ENCODE results near the gene NDUFAF5. TPM values are rescaled to one million over a fixed set of nuclear protein-coding genes. Genes with fewer than 3 reads are reported as not detected.

The NDUFAF5 gene
- total RNA-seq, 1 donor from 2014 or later = 14.1 TPM

DNA sequence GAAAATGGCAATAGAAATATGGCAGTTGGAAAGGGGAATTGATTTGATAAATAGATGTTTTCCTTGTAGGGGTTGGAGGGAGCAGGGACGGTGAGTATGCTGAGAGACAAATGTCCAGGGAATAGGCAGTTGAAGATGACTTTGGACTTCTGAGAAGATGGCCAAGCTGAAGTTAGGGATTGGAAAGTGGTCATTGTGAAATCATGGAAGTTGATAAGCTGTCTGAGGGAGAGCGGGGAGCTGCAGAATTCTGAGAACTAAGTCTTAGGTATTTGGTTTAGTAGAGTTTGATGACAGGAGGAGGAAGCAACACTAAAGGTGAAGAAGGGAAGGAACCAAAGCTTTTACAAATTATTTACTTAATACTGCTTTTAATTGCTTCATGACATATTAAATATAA, 15.1 kb downstream of the NDUFAF5 start:
- TF ChIP-seq, protein P1, sequence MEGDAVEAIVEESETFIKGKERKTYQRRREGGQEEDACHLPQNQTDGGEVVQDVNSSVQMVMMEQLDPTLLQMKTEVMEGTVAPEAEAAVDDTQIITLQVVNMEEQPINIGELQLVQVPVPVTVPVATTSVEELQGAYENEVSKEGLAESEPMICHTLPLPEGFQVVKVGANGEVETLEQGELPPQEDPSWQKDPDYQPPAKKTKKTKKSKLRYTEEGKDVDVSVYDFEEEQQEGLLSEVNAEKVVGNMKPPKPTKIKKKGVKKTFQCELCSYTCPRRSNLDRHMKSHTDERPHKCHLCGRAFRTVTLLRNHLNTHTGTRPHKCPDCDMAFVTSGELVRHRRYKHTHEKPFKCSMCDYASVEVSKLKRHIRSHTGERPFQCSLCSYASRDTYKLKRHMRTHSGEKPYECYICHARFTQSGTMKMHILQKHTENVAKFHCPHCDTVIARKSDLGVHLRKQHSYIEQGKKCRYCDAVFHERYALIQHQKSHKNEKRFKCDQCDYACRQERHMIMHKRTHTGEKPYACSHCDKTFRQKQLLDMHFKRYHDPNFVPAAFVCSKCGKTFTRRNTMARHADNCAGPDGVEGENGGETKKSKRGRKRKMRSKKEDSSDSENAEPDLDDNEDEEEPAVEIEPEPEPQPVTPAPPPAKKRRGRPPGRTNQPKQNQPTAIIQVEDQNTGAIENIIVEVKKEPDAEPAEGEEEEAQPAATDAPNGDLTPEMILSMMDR (IDR thresholded peaks at IDR 0.05) = no peak
- Histone ChIP-seq H3K9me3 (no peaks in the 10 kb centered on the region), H3K4me3 (no peak overlapping the region), H3K27ac (no peak overlapping the region), H3K36me3 (peaks cover 80% of the 10 kb centered on the region), H3K4me1 (no peaks in the 10 kb centered on the region), H3K27me3 (ENCODE audit: low read depth) (no peaks in the 10 kb centered on the region)
- intact Hi-C loops (cut with DNase I) = no loop called here
- ATAC-seq (no peak), DNase-seq (no peak)

DNA sequence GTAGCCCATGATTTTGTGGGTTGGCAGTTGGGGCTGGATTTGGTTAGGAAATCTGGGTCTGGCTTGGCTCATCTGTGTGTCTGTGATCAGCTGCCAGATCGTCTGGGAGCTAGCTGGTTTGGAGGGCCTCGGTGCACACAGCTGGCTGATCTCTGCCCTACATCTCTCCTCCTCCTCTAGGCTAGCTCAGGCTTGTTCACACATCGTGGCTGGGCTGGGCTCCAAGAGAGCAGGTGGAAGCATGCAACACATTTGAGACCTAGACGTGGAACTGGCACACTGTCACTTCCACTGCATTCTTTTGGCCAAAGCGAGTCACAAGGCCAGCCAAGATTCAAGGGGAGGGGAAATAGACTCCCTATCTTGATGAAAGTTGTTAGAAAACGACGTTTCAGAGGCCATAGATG, 15.9 kb downstream of the NDUFAF5 start:
- Histone ChIP-seq H3K36me3 (peaks cover 74% of the 10 kb centered on the region), H3K27ac (no peak overlapping the region)
- ATAC-seq = peak; percentile 91

DNA sequence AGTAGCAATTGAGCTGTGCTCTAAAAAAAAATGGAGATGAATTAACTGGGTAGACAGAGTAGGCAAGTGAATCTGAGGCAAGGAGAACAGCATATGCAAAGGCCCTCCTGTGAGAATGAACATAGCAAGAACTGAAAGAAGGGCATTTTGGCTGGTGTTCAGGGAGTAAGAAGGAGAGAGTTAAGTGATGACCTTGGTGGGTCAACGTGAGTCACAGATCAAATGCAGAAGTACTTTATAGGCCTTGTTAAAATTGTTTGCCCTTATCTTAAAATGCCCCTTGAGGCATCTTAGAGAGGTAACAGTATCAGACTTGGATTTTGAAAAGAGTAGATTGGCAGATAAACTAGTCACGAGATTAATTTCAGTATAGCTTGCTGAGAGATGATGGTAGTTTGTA, 24.5 kb downstream of the NDUFAF5 start:
- peak in 1 of 2 donors; percentile 67 for ATAC-seq
- Histone ChIP-seq H3K4me3 (no peak overlapping the region), H3K27me3 (ENCODE audit: low read depth) (no peaks in the 10 kb centered on the region), H3K36me3 (peaks cover 86% of the 10 kb centered on the region), H3K4me1 (peaks cover 4% of the 10 kb centered on the region), H3K9me3 (no peaks in the 10 kb centered on the region), H3K27ac (no peak overlapping the region)
- TF ChIP-seq, protein P1 (IDR thresholded peaks at IDR 0.05) = no peak
- DNase-seq = no peak
- intact Hi-C loops (cut with DNase I) = no loop called here

More for the DNA sequence above, 15.9 kb downstream of the NDUFAF5 start:
- Histone ChIP-seq H3K4me3 (no peak overlapping the region), H3K4me1 (no peaks in the 10 kb centered on the region), H3K9me3 (no peaks in the 10 kb centered on the region), H3K27me3 (ENCODE audit: low read depth) (no peaks in the 10 kb centered on the region)
- intact Hi-C loops (cut with DNase I) = no loop called here
- peak; percentile 80 for DNase-seq
- TF ChIP-seq, protein P1 (IDR thresholded peaks at IDR 0.05) = no peak

DNA sequence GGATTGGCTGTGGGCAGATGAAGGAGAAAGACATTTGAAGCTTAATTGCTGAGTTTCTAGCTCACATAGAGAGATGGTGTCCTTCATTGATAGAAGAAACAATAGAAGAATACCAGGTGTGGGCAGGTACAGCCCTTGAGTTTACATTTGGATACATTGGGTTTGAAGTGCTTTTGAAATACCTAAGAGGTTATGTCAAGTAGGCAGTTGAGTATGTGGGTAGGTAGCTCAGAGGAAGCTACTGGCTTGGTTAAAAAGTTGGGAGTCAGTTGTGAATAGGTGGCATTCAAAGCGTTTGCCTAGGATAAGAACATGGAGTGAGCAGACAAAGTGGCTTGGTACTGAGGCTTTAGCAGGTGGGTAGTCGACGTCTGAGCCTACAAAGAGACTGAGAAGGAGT, 25.0 kb downstream of the NDUFAF5 start:
- no peak overlapping the region for H3K27ac ChIP-seq
- H3K4me1 ChIP-seq = peaks cover 4% of the 10 kb centered on the region
- TF ChIP-seq, protein P1 (IDR thresholded peaks at IDR 0.05) = no peak
- H3K9me3 ChIP-seq = no peaks in the 10 kb centered on the region
- no peak overlapping the region for H3K4me3 ChIP-seq
- ATAC-seq = peak; percentile 87 to 93
- intact Hi-C loops (cut with DNase I) = loop anchor here (10.0 kb wide), 1 partner anchor 245 kb away; no protein-coding TSS in a partner anchor
- DNase-seq = no peak
- no peaks in the 10 kb centered on the region for H3K27me3 ChIP-seq (ENCODE audit: low read depth)
- H3K36me3 ChIP-seq = peaks cover 87% of the 10 kb centered on the region

DNA sequence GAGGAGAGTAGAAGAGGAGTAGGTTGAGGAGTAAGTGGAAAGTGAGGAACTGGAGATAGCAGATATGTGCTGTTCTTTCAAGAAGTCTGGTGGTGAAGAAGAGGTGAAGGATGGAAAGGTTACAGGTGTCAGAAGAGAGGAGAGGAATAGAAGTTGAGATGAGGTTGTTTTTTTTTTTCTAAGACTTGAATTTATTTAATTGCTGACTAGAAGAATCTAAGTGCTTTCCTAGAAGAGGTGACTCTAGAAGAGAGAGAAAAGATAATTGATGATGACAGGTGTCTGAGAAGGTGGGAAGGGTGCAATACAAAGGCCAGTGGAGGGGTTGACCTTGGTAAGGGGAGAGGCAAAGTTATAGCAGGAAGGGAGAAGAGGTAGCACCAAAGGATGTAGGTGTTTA, 25.6 kb downstream of the NDUFAF5 start:
- intact Hi-C loops (cut with DNase I) = loop anchor here (10.0 kb wide), 1 partner anchor 244 kb away; no protein-coding TSS in a partner anchor
- TF ChIP-seq, protein P1 (IDR thresholded peaks at IDR 0.05) = no peak

More for the DNA sequence above, 25.6 kb downstream of the NDUFAF5 start:
- no peak for ATAC-seq
- Histone ChIP-seq H3K27ac (no peak overlapping the region), H3K4me1 (peaks cover 4% of the 10 kb centered on the region), H3K9me3 (no peaks in the 10 kb centered on the region), H3K36me3 (peaks cover 90% of the 10 kb centered on the region), H3K4me3 (no peak overlapping the region), H3K27me3 (ENCODE audit: low read depth) (no peaks in the 10 kb centered on the region)
- no peak for DNase-seq
